ENCODE results near the gene ARHGEF9. TPM values are rescaled to one million over a fixed set of nuclear protein-coding genes. Genes with fewer than 3 reads are reported as not detected.

Gene ARHGEF9
- total and polyA plus RNA-seq, 11 donors = 13.0 to 57.7 (median 40.2) TPM

- Histone ChIP-seq H3K27ac (peak overlapping the region in 5 of 12 donors; percentile 89 to 96 (median 91)), H3K27me3 (peaks cover 0 to 4% (median 0%) of the 10 kb centered on the region in 9 donors), H3K4me3 (peak overlapping the region in 2 of 12 donors; percentile 86 to 89), H3K4me1 (peaks cover 0 to 20% (median 4%) of the 10 kb centered on the region in 12 donors), H3K36me3 (no peaks in the 10 kb centered on the region), H3K9me3 (no peaks in the 10 kb centered on the region)
- DNase-seq = no peak
- intact Hi-C loops (cut with DNase I) = loop anchor here in 2 of 10 donors (10.0 kb wide), 2 partner anchors 191 to 449 kb away; partner anchors contain the start of gene AMER1 (in 1 of the 2)
- ATAC-seq = no peak
- TF ChIP-seq CTCF (IDR thresholded peaks at IDR 0.05) (no peak), POLR2A (IDR thresholded peaks at IDR 0.05) (no peak)
- WGBS, 4 donors = 39 to 80% (median 45%) methylated on average over 1 of the region's 1 CpG
These were observed 29.1 kb downstream of the ARHGEF9 start for GRCh38 chrX:63755892-63756291.

GRCh38 chrX:63754860-63755579, 30.0 kb downstream of the ARHGEF9 start:
- WGBS, 4 donors = 0 to 42% (median 20%) methylated on average over 41 to 44 of the region's 44 CpGs
- Histone ChIP-seq H3K9me3 (no peaks in the 10 kb centered on the region), H3K27me3 (peaks cover 0 to 4% (median 0%) of the 10 kb centered on the region in 9 donors), H3K36me3 (no peaks in the 10 kb centered on the region), H3K4me1 (peaks cover 0 to 27% (median 4%) of the 10 kb centered on the region in 12 donors), H3K4me3 (peak overlapping the region; percentile 8 to 89 (median 68)), H3K27ac (peak overlapping the region; percentile 67 to 96 (median 90))
- TF ChIP-seq CTCF (IDR thresholded peaks at IDR 0.05) = no peak
- peak; percentile 27 to 84 for TF ChIP-seq POLR2A (IDR thresholded peaks at IDR 0.05)
- intact Hi-C loops (cut with DNase I) = loop anchor here in 4 of 10 donors (5.0 to 10.0 kb wide), 3 partner anchors 38 to 450 kb away; partner anchors contain the start of gene AMER1 (in 1 of the 4)
- ATAC-seq (peak; percentile 97 to 99 (median 98)), DNase-seq (peak; percentile 91 to 95 (median 94))

GRCh38 chrX:63754136-63754859, 30.7 kb downstream of the ARHGEF9 start:
- Histone ChIP-seq H3K27ac (peak overlapping the region; percentile 67 to 96 (median 90)), H3K4me3 (peak overlapping the region; percentile 8 to 89 (median 68)), H3K27me3 (peaks cover 0 to 4% (median 0%) of the 10 kb centered on the region in 9 donors), H3K36me3 (no peaks in the 10 kb centered on the region), H3K4me1 (peaks cover 0 to 29% (median 4%) of the 10 kb centered on the region in 12 donors), H3K9me3 (no peaks in the 10 kb centered on the region)
- TF ChIP-seq POLR2A (IDR thresholded peaks at IDR 0.05) = no peak
- no peak for TF ChIP-seq CTCF (IDR thresholded peaks at IDR 0.05)
- 0 to 33% (median 15%) methylated on average over 25 of the region's 25 CpGs for WGBS, 4 donors
- intact Hi-C loops (cut with DNase I) = loop anchor here in 4 of 10 donors (5.0 to 10.0 kb wide), 3 partner anchors 37 to 451 kb away; partner anchors contain the start of gene AMER1 (in 1 of the 4)
- peak in 1 of 5 donors; percentile 23 for DNase-seq
- peak; percentile 51 to 64 (median 54) for ATAC-seq
